Measurements from ENCODE around the gene CCDC61. TPM values are rescaled to one million over a fixed set of nuclear protein-coding genes. Genes with fewer than 3 reads are reported as not detected.

The CCDC61 gene
- total RNA-seq, 4 donors from 2014 or later, result 8.4 to 14.6 (median 9.5) TPM

DNA sequence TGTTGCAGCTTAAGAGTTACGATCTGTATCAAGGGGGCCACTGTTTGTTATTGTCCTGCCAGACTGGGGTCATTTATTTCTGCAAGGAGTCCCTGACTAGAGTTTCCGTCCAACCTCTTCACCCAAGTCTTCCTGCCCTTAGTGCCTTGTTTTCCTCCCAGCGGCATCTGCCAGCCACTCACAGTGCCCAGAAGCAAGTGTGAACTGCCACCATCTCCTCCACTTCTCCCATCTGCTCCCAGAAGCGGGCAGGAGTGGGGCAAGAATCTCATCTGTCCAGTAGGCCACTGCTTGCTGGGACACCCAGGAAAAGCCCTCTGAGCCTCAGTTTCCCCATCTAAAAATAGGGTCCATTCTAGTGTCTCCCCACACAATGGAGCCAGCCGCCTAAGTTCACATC is 25.6 kb upstream of the CCDC61 start:
- Histone ChIP-seq H3K27ac (no peak overlapping the region), H3K27me3 (peaks cover 85% of the 10 kb centered on the region), H3K4me1 (peaks cover 21% of the 10 kb centered on the region), H3K9me3 (no peaks in the 10 kb centered on the region), H3K36me3 (no peaks in the 10 kb centered on the region), H3K4me3 (no peak overlapping the region)
- TF ChIP-seq EP300 (IDR thresholded peaks at IDR 0.05) (no peak), POLR2AphosphoS5 (IDR thresholded peaks at IDR 0.05) (no peak), POLR2A (IDR thresholded peaks at IDR 0.05) (no peak)
- TF ChIP-seq, protein P1, sequence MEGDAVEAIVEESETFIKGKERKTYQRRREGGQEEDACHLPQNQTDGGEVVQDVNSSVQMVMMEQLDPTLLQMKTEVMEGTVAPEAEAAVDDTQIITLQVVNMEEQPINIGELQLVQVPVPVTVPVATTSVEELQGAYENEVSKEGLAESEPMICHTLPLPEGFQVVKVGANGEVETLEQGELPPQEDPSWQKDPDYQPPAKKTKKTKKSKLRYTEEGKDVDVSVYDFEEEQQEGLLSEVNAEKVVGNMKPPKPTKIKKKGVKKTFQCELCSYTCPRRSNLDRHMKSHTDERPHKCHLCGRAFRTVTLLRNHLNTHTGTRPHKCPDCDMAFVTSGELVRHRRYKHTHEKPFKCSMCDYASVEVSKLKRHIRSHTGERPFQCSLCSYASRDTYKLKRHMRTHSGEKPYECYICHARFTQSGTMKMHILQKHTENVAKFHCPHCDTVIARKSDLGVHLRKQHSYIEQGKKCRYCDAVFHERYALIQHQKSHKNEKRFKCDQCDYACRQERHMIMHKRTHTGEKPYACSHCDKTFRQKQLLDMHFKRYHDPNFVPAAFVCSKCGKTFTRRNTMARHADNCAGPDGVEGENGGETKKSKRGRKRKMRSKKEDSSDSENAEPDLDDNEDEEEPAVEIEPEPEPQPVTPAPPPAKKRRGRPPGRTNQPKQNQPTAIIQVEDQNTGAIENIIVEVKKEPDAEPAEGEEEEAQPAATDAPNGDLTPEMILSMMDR (IDR thresholded peaks at IDR 0.05), result no peak
- WGBS, result 70% methylated on average over 5 of the region's 5 CpGs
- DNase-seq (ENCODE audit: low spot score in 2 of 2), result no peak

DNA sequence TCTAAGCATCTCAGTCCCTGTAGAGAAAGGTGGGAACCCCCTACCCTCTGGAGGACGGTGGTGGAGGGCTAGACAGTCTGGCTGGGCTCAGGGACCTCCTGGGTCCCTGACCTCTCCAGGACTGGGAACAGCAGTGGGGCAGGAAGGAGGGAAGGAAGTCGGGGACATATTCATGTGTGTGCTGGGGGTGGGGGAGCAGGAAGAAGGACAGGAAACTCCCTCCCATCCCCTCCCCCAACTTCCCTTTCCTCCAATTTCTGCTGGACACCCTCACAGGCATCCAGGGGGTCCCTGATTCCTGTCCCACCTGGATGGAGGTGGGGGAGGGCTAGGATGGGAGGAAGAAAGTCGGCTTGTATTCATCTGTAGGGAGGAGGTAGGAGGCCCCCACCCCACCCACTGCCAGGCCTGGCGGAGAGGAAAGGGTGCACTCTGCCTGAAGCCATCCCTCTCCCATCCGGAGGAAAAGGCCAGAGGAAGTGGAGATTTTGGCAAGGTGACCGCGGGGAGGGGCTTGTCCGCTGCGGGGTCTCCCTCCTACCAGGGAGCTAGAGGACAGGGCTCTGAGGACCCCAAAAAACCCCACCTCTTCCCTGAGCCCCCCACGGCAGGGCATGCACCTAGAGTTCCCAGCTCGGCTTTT is 23.9 kb upstream of the CCDC61 start:
- H3K4me1 ChIP-seq, result peaks cover 21% of the 10 kb centered on the region
- no peak for DNase-seq (ENCODE audit: low spot score in 2 of 2)
- no peaks in the 10 kb centered on the region for H3K9me3 ChIP-seq
- H3K36me3 ChIP-seq, result no peaks in the 10 kb centered on the region
- H3K27ac ChIP-seq, result no peak overlapping the region
- WGBS, result 7% methylated on average over 10 of the region's 11 CpGs
- H3K4me3 ChIP-seq, result no peak overlapping the region
- no peak for TF ChIP-seq EP300 (IDR thresholded peaks at IDR 0.05)
- TF ChIP-seq, protein P1 (IDR thresholded peaks at IDR 0.05), result no peak
- TF ChIP-seq POLR2A (IDR thresholded peaks at IDR 0.05), result no peak
- TF ChIP-seq POLR2AphosphoS5 (IDR thresholded peaks at IDR 0.05), result no peak
- H3K27me3 ChIP-seq, result peaks cover 86% of the 10 kb centered on the region

DNA sequence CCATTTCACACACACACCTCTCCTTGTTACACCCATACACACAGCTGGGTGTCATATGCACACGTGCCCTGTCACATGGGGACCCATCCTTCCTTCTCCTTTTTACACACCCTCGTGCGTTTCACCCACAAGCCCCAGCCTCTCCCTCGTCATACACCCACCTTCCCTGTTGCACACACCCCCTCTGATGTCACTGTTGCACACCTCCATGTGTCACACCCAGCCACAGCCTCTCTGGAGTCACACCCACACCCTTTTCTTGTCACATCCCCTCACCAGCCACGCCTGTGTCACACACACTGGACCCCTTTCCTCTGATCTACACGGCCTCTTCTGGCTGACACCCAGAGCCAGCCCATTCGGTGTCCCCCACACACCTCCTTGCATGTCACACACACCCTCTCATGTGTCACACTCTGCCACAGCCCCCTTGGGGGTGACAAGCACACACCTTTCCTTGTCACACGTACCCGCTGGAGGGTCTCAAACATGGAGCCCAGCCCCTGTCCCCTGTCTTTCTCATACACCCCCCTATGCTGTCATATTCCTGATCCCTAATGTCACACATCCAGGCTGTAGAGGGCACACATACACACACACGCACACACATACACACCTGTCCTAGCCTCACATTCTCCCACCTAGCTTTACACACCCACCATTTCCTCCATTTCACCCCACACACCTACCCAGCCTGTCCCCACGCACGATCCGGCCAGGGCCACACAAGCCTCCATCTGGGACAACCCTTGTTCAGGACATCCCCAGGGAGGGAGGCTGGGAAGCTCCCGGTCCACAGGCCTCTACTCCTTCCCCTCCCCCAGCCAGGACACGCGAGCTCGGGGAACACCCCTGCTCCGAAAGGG is 23.0 kb upstream of the CCDC61 start:
- Histone ChIP-seq H3K27me3 (peaks cover 80% of the 10 kb centered on the region), H3K9me3 (no peaks in the 10 kb centered on the region), H3K27ac (no peak overlapping the region), H3K4me1 (peaks cover 21% of the 10 kb centered on the region), H3K4me3 (peak overlapping the region; percentile 37), H3K36me3 (no peaks in the 10 kb centered on the region)
- TF ChIP-seq POLR2A (IDR thresholded peaks at IDR 0.05), result no peak
- TF ChIP-seq, protein P1 (IDR thresholded peaks at IDR 0.05), result no peak
- no peak for TF ChIP-seq POLR2AphosphoS5 (IDR thresholded peaks at IDR 0.05)
- no peak for TF ChIP-seq EP300 (IDR thresholded peaks at IDR 0.05)
- DNase-seq (ENCODE audit: low spot score in 2 of 2), result no peak
- 19% methylated on average over 18 of the region's 18 CpGs for WGBS

DNA sequence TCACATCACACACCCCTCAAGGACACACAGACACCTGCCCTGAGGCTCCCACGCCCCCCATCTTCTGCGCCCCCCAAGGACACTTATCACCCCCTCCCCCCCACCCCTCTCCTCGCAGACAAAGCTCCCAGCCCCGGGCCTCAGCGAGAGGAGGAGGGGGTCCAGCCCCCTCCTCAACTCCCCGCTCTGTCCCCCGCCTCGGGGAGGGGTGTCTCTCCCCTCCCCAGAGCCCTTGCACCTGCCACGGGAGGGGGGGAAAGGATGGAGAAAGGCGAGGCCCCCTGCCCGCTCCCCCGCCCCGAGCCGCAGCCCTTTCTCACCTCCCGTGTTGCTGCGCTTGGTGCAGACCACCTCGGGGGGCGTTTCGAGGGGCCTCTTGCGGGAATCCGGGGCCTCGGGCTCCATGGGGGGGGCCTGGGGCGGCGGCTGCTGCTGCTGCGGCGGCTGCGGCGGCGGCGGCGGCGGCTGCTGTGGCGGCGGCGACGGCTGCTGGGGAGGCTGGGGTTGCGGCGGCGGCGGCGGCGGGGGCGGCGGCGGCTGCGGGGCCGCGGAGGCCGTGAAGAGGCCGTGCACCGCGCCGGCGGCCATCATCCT is 22.2 kb upstream of the CCDC61 start:
- DNase-seq (ENCODE audit: low spot score in 2 of 2), result no peak
- H3K36me3 ChIP-seq, result no peaks in the 10 kb centered on the region
- WGBS, result 0% methylated on average over 5 of the region's 54 CpGs
- H3K4me1 ChIP-seq, result peaks cover 21% of the 10 kb centered on the region
- H3K27ac ChIP-seq, result no peak overlapping the region
- H3K27me3 ChIP-seq, result peaks cover 73% of the 10 kb centered on the region
- no peaks in the 10 kb centered on the region for H3K9me3 ChIP-seq
- H3K4me3 ChIP-seq, result peak overlapping the region; percentile 37
- no peak for TF ChIP-seq EP300 (IDR thresholded peaks at IDR 0.05)
- TF ChIP-seq POLR2A (IDR thresholded peaks at IDR 0.05), result no peak
- TF ChIP-seq POLR2AphosphoS5 (IDR thresholded peaks at IDR 0.05), result no peak
- TF ChIP-seq, protein P1 (IDR thresholded peaks at IDR 0.05), result no peak

Data from suprapubic skin (tissue), 4 donors.